ENCODE data around the gene TAC4. TPM values are rescaled to one million over a fixed set of nuclear protein-coding genes. Genes with fewer than 3 reads are reported as not detected.

The TAC4 gene
- total RNA-seq, 3 donors from 2014 or later, result not detected

- Histone ChIP-seq H3K4me1 (no peaks in the 10 kb centered on the region), H3K27ac (no peak overlapping the region), H3K27me3 (no peaks in the 10 kb centered on the region), H3K36me3 (no peaks in the 10 kb centered on the region), H3K9me3 (no peaks in the 10 kb centered on the region), H3K4me3 (no peak overlapping the region)
- no peak for TF ChIP-seq POLR2A (IDR thresholded peaks at IDR 0.05)
- no peak for TF ChIP-seq CTCF (IDR thresholded peaks at IDR 0.05)
- no peak for TF ChIP-seq POLR2AphosphoS5 (IDR thresholded peaks at IDR 0.05)
- intact Hi-C loops (cut with DNase I; ENCODE audit: low total_unique reads), result loop anchor here (10.0 kb wide), 2 partner anchors 155 to 285 kb away; partner anchors contain the start of genes NXPH3 and SLC35B1
- DNase-seq (ENCODE audit: low spot score in 2 of 2), result no peak
These were observed 12.4 kb upstream of the TAC4 start for GRCh38 chr17:49859991-49860953.

GRCh38 chr17:49858796-49859195, 10.9 kb upstream of the TAC4 start:
- TF ChIP-seq POLR2A (IDR thresholded peaks at IDR 0.05), result no peak
- TF ChIP-seq POLR2AphosphoS5 (IDR thresholded peaks at IDR 0.05), result no peak
- no peak for TF ChIP-seq CTCF (IDR thresholded peaks at IDR 0.05)
- H3K4me1 ChIP-seq, result no peaks in the 10 kb centered on the region
- H3K9me3 ChIP-seq, result no peaks in the 10 kb centered on the region
- H3K27me3 ChIP-seq, result no peaks in the 10 kb centered on the region
- intact Hi-C loops (cut with DNase I; ENCODE audit: low total_unique reads), result loop anchor here (10.0 kb wide), 2 partner anchors 154 to 284 kb away; partner anchors contain the start of genes NXPH3 and SLC35B1
- DNase-seq (ENCODE audit: low spot score in 2 of 2), result no peak
- no peak overlapping the region for H3K4me3 ChIP-seq
- no peak overlapping the region for H3K27ac ChIP-seq
- H3K36me3 ChIP-seq, result no peaks in the 10 kb centered on the region

DNA sequence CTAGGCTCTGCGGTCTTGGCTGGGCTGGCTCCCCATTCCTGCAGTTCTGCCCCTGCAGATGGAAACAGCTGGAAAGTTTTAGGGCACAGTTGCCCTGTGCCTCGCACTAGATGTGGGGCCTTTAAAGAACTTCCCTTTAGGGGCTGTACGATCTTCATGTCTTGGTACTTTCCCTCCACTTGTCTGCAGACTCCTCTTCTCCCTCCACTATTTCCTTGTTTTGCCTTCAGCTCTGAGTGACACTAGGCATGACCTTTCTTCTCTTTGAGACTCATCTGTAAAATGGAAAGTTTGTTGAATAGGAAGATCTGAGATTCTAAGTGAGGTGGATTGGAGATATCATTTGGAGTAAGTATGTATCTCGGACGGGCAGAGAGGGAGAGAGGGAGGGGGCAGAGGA, 6.3 kb upstream of the TAC4 start:
- Histone ChIP-seq H3K4me1 (peaks cover 5 to 6% of the 10 kb centered on the region in 2 donors), H3K27ac (no peak overlapping the region), H3K4me3 (no peak overlapping the region), H3K9me3 (no peaks in the 10 kb centered on the region), H3K36me3 (no peaks in the 10 kb centered on the region), H3K27me3 (no peaks in the 10 kb centered on the region)
- no peak for DNase-seq (ENCODE audit: low spot score in 2 of 2)
- intact Hi-C loops (cut with DNase I; ENCODE audit: low total_unique reads), result loop anchor here (10.0 kb wide), 2 partner anchors 149 to 279 kb away; partner anchors contain the start of genes NXPH3 and SLC35B1
- TF ChIP-seq POLR2A (IDR thresholded peaks at IDR 0.05) (no peak), CTCF (IDR thresholded peaks at IDR 0.05) (no peak), POLR2AphosphoS5 (IDR thresholded peaks at IDR 0.05) (no peak)

- Histone ChIP-seq H3K27me3 (no peaks in the 10 kb centered on the region), H3K4me3 (no peak overlapping the region), H3K4me1 (peaks cover 5 to 6% of the 10 kb centered on the region in 2 donors), H3K36me3 (no peaks in the 10 kb centered on the region), H3K9me3 (no peaks in the 10 kb centered on the region), H3K27ac (no peak overlapping the region)
- TF ChIP-seq POLR2AphosphoS5 (IDR thresholded peaks at IDR 0.05) (no peak), POLR2A (IDR thresholded peaks at IDR 0.05) (no peak), CTCF (IDR thresholded peaks at IDR 0.05) (no peak)
- no peak for DNase-seq (ENCODE audit: low spot score in 2 of 2)
- intact Hi-C loops (cut with DNase I; ENCODE audit: low total_unique reads), result loop anchor here (10.0 kb wide), 2 partner anchors 149 to 279 kb away; partner anchors contain the start of genes NXPH3 and SLC35B1
These were observed 5.7 kb upstream of the TAC4 start for GRCh38 chr17:49853470-49854015.

All from breast epithelium (tissue), 4 donors.